Measurements from ENCODE around the gene LYZL6. TPM values are rescaled to one million over a fixed set of nuclear protein-coding genes. Genes with fewer than 3 reads are reported as not detected.

The LYZL6 gene, protein sequence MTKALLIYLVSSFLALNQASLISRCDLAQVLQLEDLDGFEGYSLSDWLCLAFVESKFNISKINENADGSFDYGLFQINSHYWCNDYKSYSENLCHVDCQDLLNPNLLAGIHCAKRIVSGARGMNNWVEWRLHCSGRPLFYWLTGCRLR
- total RNA-seq (not detected in 2 replicates), polyA plus RNA-seq (not detected in 2 replicates)

DNA sequence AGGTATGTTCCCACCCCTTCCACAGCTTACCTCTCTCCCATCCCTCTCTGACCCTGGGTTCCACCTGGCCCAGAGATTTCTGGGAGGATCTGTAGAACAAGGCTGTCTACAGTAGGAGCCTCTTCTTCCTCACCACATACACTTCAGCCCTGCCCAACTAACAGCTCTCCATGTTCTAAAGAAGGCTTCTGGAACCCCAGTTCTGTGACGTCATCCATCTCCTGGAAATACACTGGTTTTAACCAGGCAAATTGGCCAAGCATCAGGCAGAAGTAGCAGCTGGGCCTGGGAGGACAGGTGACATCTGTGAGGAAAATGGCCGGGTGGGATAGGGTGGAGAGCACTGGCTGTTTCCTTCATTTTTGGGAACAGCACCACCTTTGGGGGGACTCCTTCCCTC, at the start of gene LYZL6:
Gene LYZL6 (minus strand): TSS at position 177 of the 400 bp plus-strand sequence. CDS start 4,357 bp downstream, outside the sequence.
- no peaks in the 10 kb centered on the region for H3K4me1 ChIP-seq (ENCODE audit: low read depth)
- H3K27ac ChIP-seq = peak within 1 kb of the TSS; percentile 71
- no peak for DNase-seq (ENCODE audit: low read depth in 1 of 2, low spot score in 1 of 2)
- H3K27me3 ChIP-seq = no peaks in the 10 kb centered on the region
- H3K9me3 ChIP-seq (ENCODE audit: low read depth) = no peaks in the 10 kb centered on the region
- no peak within 1 kb of the TSS for H3K4me3 ChIP-seq
- TF ChIP-seq, protein P1, sequence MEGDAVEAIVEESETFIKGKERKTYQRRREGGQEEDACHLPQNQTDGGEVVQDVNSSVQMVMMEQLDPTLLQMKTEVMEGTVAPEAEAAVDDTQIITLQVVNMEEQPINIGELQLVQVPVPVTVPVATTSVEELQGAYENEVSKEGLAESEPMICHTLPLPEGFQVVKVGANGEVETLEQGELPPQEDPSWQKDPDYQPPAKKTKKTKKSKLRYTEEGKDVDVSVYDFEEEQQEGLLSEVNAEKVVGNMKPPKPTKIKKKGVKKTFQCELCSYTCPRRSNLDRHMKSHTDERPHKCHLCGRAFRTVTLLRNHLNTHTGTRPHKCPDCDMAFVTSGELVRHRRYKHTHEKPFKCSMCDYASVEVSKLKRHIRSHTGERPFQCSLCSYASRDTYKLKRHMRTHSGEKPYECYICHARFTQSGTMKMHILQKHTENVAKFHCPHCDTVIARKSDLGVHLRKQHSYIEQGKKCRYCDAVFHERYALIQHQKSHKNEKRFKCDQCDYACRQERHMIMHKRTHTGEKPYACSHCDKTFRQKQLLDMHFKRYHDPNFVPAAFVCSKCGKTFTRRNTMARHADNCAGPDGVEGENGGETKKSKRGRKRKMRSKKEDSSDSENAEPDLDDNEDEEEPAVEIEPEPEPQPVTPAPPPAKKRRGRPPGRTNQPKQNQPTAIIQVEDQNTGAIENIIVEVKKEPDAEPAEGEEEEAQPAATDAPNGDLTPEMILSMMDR (IDR thresholded peaks at IDR 0.05; ENCODE audit: low read depth, low read length) = no peak
- no peaks in the 10 kb centered on the region for H3K36me3 ChIP-seq

DNA sequence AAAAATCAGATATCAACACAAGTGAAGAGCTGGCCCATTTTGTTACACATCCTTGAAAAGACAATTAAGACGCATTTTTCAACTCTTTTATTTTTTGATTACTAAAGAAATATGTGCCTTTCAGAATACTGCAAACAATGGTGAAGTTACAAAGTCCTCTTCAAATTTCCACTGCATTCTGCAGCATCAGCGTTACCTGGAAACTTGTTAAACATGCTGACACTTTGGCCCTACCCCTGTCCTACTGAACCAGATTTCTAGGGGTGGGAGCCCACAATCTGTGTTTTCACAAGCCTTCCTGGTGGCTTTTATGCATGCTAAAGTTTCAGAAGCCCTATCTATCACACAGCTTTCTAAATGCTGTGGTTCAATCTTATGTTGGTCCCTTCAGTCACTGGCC, 47.6 kb upstream of the LYZL6 start:
- no peaks in the 10 kb centered on the region for H3K4me1 ChIP-seq (ENCODE audit: low read depth)
- no peak overlapping the region for H3K27ac ChIP-seq
- no peak overlapping the region for H3K4me3 ChIP-seq
- TF ChIP-seq, protein P1 (IDR thresholded peaks at IDR 0.05; ENCODE audit: low read depth, low read length) = no peak
- H3K27me3 ChIP-seq = no peaks in the 10 kb centered on the region
- H3K9me3 ChIP-seq (ENCODE audit: low read depth) = no peaks in the 10 kb centered on the region
- DNase-seq (ENCODE audit: low read depth in 1 of 2, low spot score in 1 of 2) = no peak
- no peaks in the 10 kb centered on the region for H3K36me3 ChIP-seq

DNA sequence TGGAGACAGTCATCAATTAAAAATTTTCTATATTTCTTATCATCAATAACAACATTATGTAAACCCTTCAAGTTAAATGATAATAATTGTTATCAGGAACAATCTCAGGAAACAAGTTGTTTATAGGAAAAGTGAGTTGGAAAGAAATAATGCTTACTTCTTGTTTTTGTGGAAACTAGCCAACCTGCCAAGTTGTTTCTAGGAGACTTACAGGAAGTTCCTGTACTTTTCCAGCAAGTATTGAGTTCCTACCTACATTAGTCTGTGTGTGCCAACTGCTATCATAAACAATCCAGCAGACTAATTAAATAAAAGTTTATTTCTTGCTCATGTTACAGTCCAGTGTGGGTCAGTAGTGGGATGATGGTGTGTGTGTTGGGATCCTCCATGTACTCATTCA, 44.7 kb upstream of the LYZL6 start:
- DNase-seq (ENCODE audit: low read depth in 1 of 2, low spot score in 1 of 2) = no peak
- Histone ChIP-seq H3K4me1 (ENCODE audit: low read depth) (no peaks in the 10 kb centered on the region), H3K27ac (no peak overlapping the region), H3K36me3 (no peaks in the 10 kb centered on the region), H3K27me3 (no peaks in the 10 kb centered on the region), H3K4me3 (no peak overlapping the region), H3K9me3 (ENCODE audit: low read depth) (no peaks in the 10 kb centered on the region)
- TF ChIP-seq, protein P1 (IDR thresholded peaks at IDR 0.05; ENCODE audit: low read depth, low read length) = no peak

DNA sequence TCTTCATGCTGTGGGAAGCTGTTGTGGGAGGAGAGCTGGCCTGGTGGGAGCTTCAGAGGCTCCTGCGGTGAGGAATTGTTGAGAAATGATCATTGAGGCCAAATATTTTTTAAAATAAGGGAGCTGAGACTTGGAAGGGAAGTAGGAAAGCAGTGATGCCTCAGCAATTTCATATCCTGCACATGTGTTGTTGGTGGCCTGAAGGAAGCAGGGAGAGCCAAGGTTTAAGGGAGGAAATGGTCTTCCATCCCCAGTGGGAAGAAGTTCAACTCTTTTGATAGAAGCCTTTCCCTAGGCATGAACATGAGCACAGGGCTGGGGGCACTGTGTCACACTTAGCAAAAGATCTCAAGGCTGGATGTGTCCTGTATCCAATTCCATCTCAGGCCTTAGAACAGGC, 43.1 kb upstream of the LYZL6 start, which contains the start of gene CCL14:
Gene CCL14 (minus strand): TSS at position 87 of the 400 bp plus-strand sequence. CDS start 80 bp downstream, at position 7.
- Histone ChIP-seq H3K4me1 (ENCODE audit: low read depth) (no peaks in the 10 kb centered on the region), H3K27me3 (no peaks in the 10 kb centered on the region), H3K36me3 (no peaks in the 10 kb centered on the region), H3K27ac (no peak within 1 kb of the TSS), H3K4me3 (no peak within 1 kb of the TSS), H3K9me3 (ENCODE audit: low read depth) (no peaks in the 10 kb centered on the region)
- TF ChIP-seq, protein P1 (IDR thresholded peaks at IDR 0.05; ENCODE audit: low read depth, low read length) = no peak
- no peak for DNase-seq (ENCODE audit: low read depth in 1 of 2, low spot score in 1 of 2)

DNA sequence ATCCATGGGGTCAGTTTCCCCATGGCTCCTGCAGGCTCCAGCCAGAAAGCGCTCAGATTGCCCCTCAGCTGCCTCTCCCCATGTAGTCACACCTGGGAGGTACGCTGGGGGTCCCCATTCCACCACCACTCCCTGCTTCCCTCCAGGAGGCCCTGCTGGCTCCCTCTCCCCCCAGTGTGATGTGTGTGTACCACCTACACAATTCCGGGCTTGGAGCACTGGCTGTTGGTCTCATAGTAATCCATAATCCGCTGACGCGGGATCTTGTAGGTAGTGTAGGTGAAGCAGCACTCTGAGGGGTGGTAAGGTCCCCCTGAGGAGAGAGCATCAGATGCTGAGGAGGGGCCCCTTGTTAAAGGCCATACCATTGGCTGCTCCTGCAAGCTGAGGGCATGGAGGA, 40.6 kb upstream of the LYZL6 start:
- no peaks in the 10 kb centered on the region for H3K36me3 ChIP-seq
- DNase-seq (ENCODE audit: low read depth in 1 of 2, low spot score in 1 of 2) = no peak
- H3K9me3 ChIP-seq (ENCODE audit: low read depth) = no peaks in the 10 kb centered on the region
- H3K4me1 ChIP-seq (ENCODE audit: low read depth) = no peaks in the 10 kb centered on the region
- H3K27me3 ChIP-seq = no peaks in the 10 kb centered on the region
- no peak overlapping the region for H3K27ac ChIP-seq
- TF ChIP-seq, protein P1 (IDR thresholded peaks at IDR 0.05; ENCODE audit: low read depth, low read length) = no peak
- no peak overlapping the region for H3K4me3 ChIP-seq
